DND-41 (cell line): ENCODE results near the gene PSMC3.

ENCODE experiments used
- ATAC-seq: fragments of 200-7000 bp; cut with Tn5 transposase; 3 replicates; pipeline ENCODE4 v1.9.1; 2021; ENCODE audit warnings: low read depth; ENCODE audit not compliant: insufficient read depth
- DNase-seq: peaks from one replicate; pipeline ENCODE4 v3.0.0-alpha.2; 2020
- H2AFZ ChIP-seq: 2 replicates; pipeline ENCODE4 v1.6.0; 2012; ENCODE audit warnings: low read depth, low read length
- H3K27ac ChIP-seq: 2 replicates; pipeline ENCODE4 v1.5.1; 2012; ENCODE audit warnings: low read length, inconsistent platforms
- H3K27me3 ChIP-seq: fragments of 200-600 bp; sonication (generic); 2 replicates; pipeline ENCODE4 v1.6.0; 2012; ENCODE audit warnings: low read length, mild to moderate bottlenecking, inconsistent platforms; ENCODE audit not compliant: insufficient read depth, poor library complexity
- H3K36me3 ChIP-seq: 2 replicates; pipeline ENCODE4 v1.5.1; 2012; ENCODE audit warnings: low read length, inconsistent platforms; ENCODE audit not compliant: insufficient read depth
- H3K4me1 ChIP-seq: 2 replicates; pipeline ENCODE4 v1.5.1; 2012; ENCODE audit warnings: mild to moderate bottlenecking, low read length; ENCODE audit not compliant: insufficient read depth
- H3K4me2 ChIP-seq: 2 replicates; pipeline ENCODE4 v1.6.0; 2012; ENCODE audit warnings: mild to moderate bottlenecking, moderate library complexity, low read length, inconsistent platforms; ENCODE audit not compliant: insufficient read depth
- H3K4me3 ChIP-seq, 2 experiments: fragments of 200-600 bp in 1 of 2; shearing (Covaris generic) in 1 of 2; 2 replicates each; pipeline ENCODE4 v1.5.1; 2012 to 2016; ENCODE audit warnings: inconsistent platforms in 2 of 2, low read length in 2 of 2, mild to moderate bottlenecking in 2 of 2, low read depth in 1 of 2, moderate library complexity in 1 of 2
- H3K79me2 ChIP-seq: 2 replicates; pipeline ENCODE4 v1.6.0; 2012; ENCODE audit warnings: low read length, inconsistent platforms; ENCODE audit not compliant: insufficient read depth
- H3K9ac ChIP-seq: 2 replicates; pipeline ENCODE4 v1.6.0; 2012; ENCODE audit warnings: low read depth, mild to moderate bottlenecking, inconsistent platforms, low read length, moderate library complexity
- H3K9me3 ChIP-seq: 2 replicates; pipeline ENCODE4 v1.5.1; 2012; ENCODE audit warnings: low read length, moderate library complexity, mild to moderate bottlenecking, inconsistent platforms; ENCODE audit not compliant: insufficient read depth, severe bottlenecking
- H4K20me1 ChIP-seq: 2 replicates; pipeline ENCODE4 v1.6.0; 2012; ENCODE audit warnings: low read length; ENCODE audit not compliant: insufficient read depth
- CTCF ChIP-seq: IDR thresholded peaks from 2 replicates; pipeline ENCODE4 v1.5.1; 2012; ENCODE audit warnings: borderline replicate concordance, low read length, moderate library complexity, mild to moderate bottlenecking; ENCODE audit not compliant: poor library complexity, severe bottlenecking; ENCODE audit errors: extremely low read depth
- EZH2 ChIP-seq: IDR thresholded peaks from 3 replicates; pipeline ENCODE4 v1.6.1; 2012; ENCODE audit warnings: borderline replicate concordance, low read depth, mild to moderate bottlenecking, moderate library complexity, low read length, inconsistent platforms; ENCODE audit not compliant: severe bottlenecking

Gene PSMC3

GRCh38 chr11:47446833-47447232 is 20.6 kb upstream of the PSMC3 start:
- no peak for TF ChIP-seq CTCF
- no peak for TF ChIP-seq EZH2
- no peak for DNase-seq

GRCh38 chr11:47445840-47446239 is 19.6 kb upstream of the PSMC3 start:
- H3K79me2 ChIP-seq, result no peaks in the 10 kb centered on the region
- no peaks in the 10 kb centered on the region for H4K20me1 ChIP-seq
- no peaks in the 10 kb centered on the region for H3K4me1 ChIP-seq
- no peak overlapping the region for H3K27ac ChIP-seq
- H3K4me3 ChIP-seq, result no peak overlapping the region
- ATAC-seq (no peak), DNase-seq (no peak)
- H3K4me2 ChIP-seq, result no peak overlapping the region
- no peak overlapping the region for H3K9ac ChIP-seq
- no peaks in the 10 kb centered on the region for H3K36me3 ChIP-seq
- H3K9me3 ChIP-seq, result no peaks in the 10 kb centered on the region
- no peak overlapping the region for H2AFZ ChIP-seq
- no peaks in the 10 kb centered on the region for H3K27me3 ChIP-seq
- no peak for TF ChIP-seq EZH2
- TF ChIP-seq CTCF, result no peak

More at GRCh38 chr11:47446833-47447232, 20.6 kb upstream of the PSMC3 start:
- H4K20me1 ChIP-seq, result no peaks in the 10 kb centered on the region
- H3K4me2 ChIP-seq, result no peak overlapping the region
- no peaks in the 10 kb centered on the region for H3K4me1 ChIP-seq
- H3K27me3 ChIP-seq, result no peaks in the 10 kb centered on the region
- no peak overlapping the region for H3K4me3 ChIP-seq
- H2AFZ ChIP-seq, result no peak overlapping the region
- no peak for ATAC-seq
- no peaks in the 10 kb centered on the region for H3K79me2 ChIP-seq
- H3K27ac ChIP-seq, result no peak overlapping the region
- H3K36me3 ChIP-seq, result no peaks in the 10 kb centered on the region
- H3K9ac ChIP-seq, result no peak overlapping the region
- no peaks in the 10 kb centered on the region for H3K9me3 ChIP-seq

- Histone ChIP-seq H3K27me3 (no peaks in the 10 kb centered on the region), H3K4me3 (no peak overlapping the region), H3K4me2 (no peak overlapping the region), H3K27ac (no peak overlapping the region), H3K4me1 (no peaks in the 10 kb centered on the region), H4K20me1 (no peaks in the 10 kb centered on the region), H3K36me3 (no peaks in the 10 kb centered on the region), H3K9ac (no peak overlapping the region), H2AFZ (no peak overlapping the region), H3K79me2 (no peaks in the 10 kb centered on the region), H3K9me3 (no peaks in the 10 kb centered on the region)
- DNase-seq, result no peak
- no peak for TF ChIP-seq CTCF
- ATAC-seq, result no peak
Measured at GRCh38 chr11:47443817-47444216, 17.6 kb upstream of the PSMC3 start.
